HG02610 (cell line): ENCODE data around the gene CHCHD6.

ENCODE experiments used
- ATAC-seq: cut with Tn5 transposase; IDR thresholded peaks from one replicate; pipeline ENCODE4 v1.9.1; 2021; ENCODE audit warnings: mild to moderate bottlenecking, moderate library complexity; ENCODE audit not compliant: unreplicated experiment

CHCHD6 gene

GRCh38 chr3:127000761-127001160 lies 296.7 kb downstream of the CHCHD6 start:
- ATAC-seq = no peak

- ATAC-seq = no peak
Observed at GRCh38 chr3:127001486-127002194, 297.6 kb downstream of the CHCHD6 start.

GRCh38 chr3:127002195-127003174 lies 298.4 kb downstream of the CHCHD6 start:
- no peak for ATAC-seq

GRCh38 chr3:127003175-127003555 lies 299.1 kb downstream of the CHCHD6 start:
- ATAC-seq = no peak

GRCh38 chr3:127003601-127004280 lies 299.7 kb downstream of the CHCHD6 start:
- ATAC-seq = no peak

- no peak for ATAC-seq
Observed at GRCh38 chr3:127004641-127005397, 300.8 kb downstream of the CHCHD6 start.

GRCh38 chr3:127005864-127006500 lies 301.9 kb downstream of the CHCHD6 start:
- ATAC-seq = no peak

GRCh38 chr3:127006781-127007436 lies 302.9 kb downstream of the CHCHD6 start:
- ATAC-seq = no peak

GRCh38 chr3:127008236-127008635 lies 304.2 kb downstream of the CHCHD6 start:
- ATAC-seq = no peak

GRCh38 chr3:127009531-127009930 lies 305.5 kb downstream of the CHCHD6 start:
- ATAC-seq = no peak
